ENCODE measurements around the gene TENM3. TPM values are rescaled to one million over a fixed set of nuclear protein-coding genes. Genes with fewer than 3 reads are reported as not detected.

TENM3 gene
- total RNA-seq, 1 experiment from 2014 or later, result 34.1 TPM

DNA sequence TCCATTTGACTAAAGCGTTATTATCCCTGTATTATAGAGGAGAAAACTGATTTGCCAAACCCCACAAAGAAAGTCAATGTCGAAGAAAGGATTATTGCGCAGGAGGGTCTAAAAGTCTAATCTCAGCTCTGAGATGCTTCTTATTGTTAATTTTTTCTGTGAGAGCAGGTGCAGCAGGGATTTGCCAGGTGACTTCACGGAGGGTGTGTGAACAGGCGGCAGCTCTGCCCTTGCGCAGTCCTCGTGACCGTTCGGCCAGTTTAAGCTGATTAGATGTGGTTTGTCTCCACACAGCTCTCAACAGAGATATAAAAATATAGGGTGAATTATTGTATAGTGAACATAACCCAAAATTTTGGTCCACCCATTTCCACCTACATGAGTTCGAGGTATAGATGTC is 28.5 kb downstream of the TENM3 start:
- no peaks in the 10 kb centered on the region for H3K9me3 Mint-ChIP-seq (ENCODE audit: unreplicated experiment)
- H3K27ac Mint-ChIP-seq (ENCODE audit: low read depth, unreplicated experiment), result no peak overlapping the region
- ChIA-PET POLR2A (no interaction called here), CTCF (no interaction called here)
- H3K4me1 Mint-ChIP-seq (ENCODE audit: insufficient read depth, unreplicated experiment), result no peaks in the 10 kb centered on the region
- H3K4me3 Mint-ChIP-seq (ENCODE audit: unreplicated experiment), result no peak overlapping the region
- no peak for DNase-seq (ENCODE audit: unreplicated experiment)
- H3K36me3 Mint-ChIP-seq (ENCODE audit: insufficient read depth, unreplicated experiment), result no peaks in the 10 kb centered on the region
- H3K27me3 Mint-ChIP-seq (ENCODE audit: insufficient read depth, unreplicated experiment), result no peaks in the 10 kb centered on the region
- intact Hi-C loops (cut with micrococcal nuclease), result no loop called here
- TF ChIP-seq, protein P1, sequence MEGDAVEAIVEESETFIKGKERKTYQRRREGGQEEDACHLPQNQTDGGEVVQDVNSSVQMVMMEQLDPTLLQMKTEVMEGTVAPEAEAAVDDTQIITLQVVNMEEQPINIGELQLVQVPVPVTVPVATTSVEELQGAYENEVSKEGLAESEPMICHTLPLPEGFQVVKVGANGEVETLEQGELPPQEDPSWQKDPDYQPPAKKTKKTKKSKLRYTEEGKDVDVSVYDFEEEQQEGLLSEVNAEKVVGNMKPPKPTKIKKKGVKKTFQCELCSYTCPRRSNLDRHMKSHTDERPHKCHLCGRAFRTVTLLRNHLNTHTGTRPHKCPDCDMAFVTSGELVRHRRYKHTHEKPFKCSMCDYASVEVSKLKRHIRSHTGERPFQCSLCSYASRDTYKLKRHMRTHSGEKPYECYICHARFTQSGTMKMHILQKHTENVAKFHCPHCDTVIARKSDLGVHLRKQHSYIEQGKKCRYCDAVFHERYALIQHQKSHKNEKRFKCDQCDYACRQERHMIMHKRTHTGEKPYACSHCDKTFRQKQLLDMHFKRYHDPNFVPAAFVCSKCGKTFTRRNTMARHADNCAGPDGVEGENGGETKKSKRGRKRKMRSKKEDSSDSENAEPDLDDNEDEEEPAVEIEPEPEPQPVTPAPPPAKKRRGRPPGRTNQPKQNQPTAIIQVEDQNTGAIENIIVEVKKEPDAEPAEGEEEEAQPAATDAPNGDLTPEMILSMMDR (IDR thresholded peaks at IDR 0.05; ENCODE audit: unreplicated experiment), result no peak
- no TSS peak for BruUV-seq (replicated peaks)

DNA sequence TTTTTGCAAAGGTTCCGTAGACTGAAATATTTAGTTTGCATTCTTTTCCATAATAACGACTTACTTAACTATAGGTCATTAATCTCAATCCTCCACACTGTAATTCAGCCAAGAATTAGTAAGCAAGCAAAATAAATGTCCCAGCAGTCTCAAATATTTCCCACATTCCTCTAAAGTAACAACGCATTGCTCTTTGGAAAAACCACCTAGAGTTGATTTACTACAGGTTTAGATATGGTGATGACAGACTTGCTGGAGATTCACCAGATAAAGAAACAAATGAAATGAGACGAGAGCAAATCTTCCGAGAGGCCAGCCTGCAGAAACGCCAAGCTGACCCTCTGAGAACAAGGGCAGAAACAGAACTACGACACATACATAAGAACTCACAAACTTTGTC is 28.9 kb downstream of the TENM3 start:
- no TSS peak for BruUV-seq (replicated peaks)
- no peak for DNase-seq (ENCODE audit: unreplicated experiment)
- TF ChIP-seq, protein P1 (IDR thresholded peaks at IDR 0.05; ENCODE audit: unreplicated experiment), result no peak
- Mint-ChIP-seq H3K27me3 (ENCODE audit: insufficient read depth, unreplicated experiment) (no peaks in the 10 kb centered on the region), H3K4me3 (ENCODE audit: unreplicated experiment) (no peak overlapping the region), H3K27ac (ENCODE audit: low read depth, unreplicated experiment) (no peak overlapping the region), H3K9me3 (ENCODE audit: unreplicated experiment) (no peaks in the 10 kb centered on the region), H3K4me1 (ENCODE audit: insufficient read depth, unreplicated experiment) (no peaks in the 10 kb centered on the region), H3K36me3 (ENCODE audit: insufficient read depth, unreplicated experiment) (no peaks in the 10 kb centered on the region)
- intact Hi-C loops (cut with micrococcal nuclease), result no loop called here
- ChIA-PET POLR2A (no interaction called here), CTCF (interaction anchor here (0.6 to 0.7 kb wide), 3 partner anchors 8 to 483 kb away, joined by 3 read pairs; no protein-coding TSS in a partner anchor)

DNA sequence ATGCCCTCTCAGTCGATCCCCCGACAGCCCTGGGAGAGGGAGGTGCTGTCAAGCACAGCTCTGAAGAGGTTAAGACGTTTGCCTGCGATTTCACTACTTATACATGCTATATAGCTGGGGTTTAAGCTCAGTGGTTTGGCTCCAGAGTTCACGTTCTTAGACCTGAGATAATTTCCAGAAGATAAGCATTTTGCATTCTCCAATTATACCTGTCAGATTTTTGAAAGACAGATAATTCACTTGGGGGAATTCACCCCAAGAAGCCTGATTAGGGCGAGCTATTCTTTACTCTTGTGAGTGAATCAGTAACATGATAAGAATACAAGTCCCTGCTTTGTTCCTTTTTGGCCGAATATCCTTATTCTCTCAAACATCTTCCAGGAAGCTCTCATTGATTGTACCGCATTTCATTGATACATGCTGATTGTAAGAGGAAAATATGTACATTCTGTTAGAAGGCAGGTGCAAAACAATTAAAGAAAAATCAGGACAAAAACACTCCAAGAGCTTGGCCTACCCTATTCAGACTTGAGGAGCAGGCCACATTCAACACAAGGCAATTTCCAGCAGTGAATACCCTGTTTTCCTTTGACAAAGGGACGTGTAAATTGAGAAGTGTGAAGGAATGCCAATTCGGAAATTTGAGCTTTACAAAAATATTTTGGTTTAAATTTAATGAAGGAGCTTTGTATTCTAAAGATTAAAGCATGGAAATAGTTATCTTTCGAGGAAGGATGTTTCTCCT is 30.2 kb downstream of the TENM3 start:
- H3K27ac Mint-ChIP-seq (ENCODE audit: low read depth, unreplicated experiment), result no peak overlapping the region
- TF ChIP-seq, protein P1 (IDR thresholded peaks at IDR 0.05; ENCODE audit: unreplicated experiment), result no peak
- CTCF ChIA-PET, result interaction anchor here (0.9 kb wide), 1 partner anchor 27 kb away, joined by 3 read pairs; no protein-coding TSS in a partner anchor
- no peaks in the 10 kb centered on the region for H3K27me3 Mint-ChIP-seq (ENCODE audit: insufficient read depth, unreplicated experiment)
- no peak overlapping the region for H3K4me3 Mint-ChIP-seq (ENCODE audit: unreplicated experiment)
- DNase-seq (ENCODE audit: unreplicated experiment), result no peak
- no TSS peak for BruUV-seq (replicated peaks)
- no peaks in the 10 kb centered on the region for H3K9me3 Mint-ChIP-seq (ENCODE audit: unreplicated experiment)
- H3K36me3 Mint-ChIP-seq (ENCODE audit: insufficient read depth, unreplicated experiment), result no peaks in the 10 kb centered on the region
- no peaks in the 10 kb centered on the region for H3K4me1 Mint-ChIP-seq (ENCODE audit: insufficient read depth, unreplicated experiment)
- intact Hi-C loops (cut with micrococcal nuclease), result no loop called here
- POLR2A ChIA-PET, result no interaction called here

DNA sequence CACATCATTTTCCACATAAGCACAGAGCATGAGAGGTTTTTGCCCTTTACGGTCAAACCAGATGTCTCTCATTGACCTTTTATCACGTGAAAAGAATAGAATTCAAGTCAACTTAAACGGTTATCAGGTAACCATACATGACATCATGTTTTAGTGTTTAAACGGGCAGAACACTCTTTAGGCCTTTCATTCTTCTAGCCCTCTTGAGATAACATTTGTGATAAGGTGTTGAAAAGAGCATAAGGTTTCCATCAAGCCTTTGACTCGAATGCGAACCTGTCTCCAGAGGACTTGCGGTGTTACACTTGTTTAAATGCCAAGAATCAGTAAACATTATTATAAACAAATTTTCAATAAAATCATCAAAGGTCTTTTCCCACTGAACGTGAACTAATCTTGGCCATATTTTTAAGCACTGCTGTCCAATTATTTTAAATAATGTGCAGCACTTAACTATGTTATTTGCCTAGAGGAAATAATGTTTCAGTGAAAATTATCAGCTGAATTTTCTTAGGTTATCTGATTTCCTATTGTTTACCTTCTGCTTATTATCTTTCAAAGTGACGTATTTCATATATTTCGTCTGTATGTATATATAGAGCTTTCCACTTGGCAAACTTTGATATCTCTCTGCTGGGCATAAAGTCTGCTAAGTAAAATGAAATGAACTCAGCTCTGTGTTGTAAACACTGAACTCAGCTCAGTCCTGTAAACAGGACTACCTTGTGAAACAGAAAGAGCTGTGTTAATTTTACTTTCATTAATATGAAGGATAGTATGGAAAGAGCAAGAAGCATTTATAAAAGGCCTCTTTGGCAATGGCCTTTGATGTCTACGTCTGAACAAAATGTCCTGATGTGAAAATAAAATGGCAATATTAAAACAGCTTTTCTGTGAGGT is 33.3 kb downstream of the TENM3 start:
- no peak overlapping the region for H3K27ac Mint-ChIP-seq (ENCODE audit: low read depth, unreplicated experiment)
- TF ChIP-seq, protein P1 (IDR thresholded peaks at IDR 0.05; ENCODE audit: unreplicated experiment), result no peak
- BruUV-seq (replicated peaks), result no TSS peak
- no peaks in the 10 kb centered on the region for H3K9me3 Mint-ChIP-seq (ENCODE audit: unreplicated experiment)
- ChIA-PET CTCF (interaction anchor here (0.9 kb wide), 1 partner anchor 11 kb away, joined by 5 read pairs; no protein-coding TSS in a partner anchor), POLR2A (interaction anchor here (0.6 to 1.1 kb wide), 2 partner anchors 31 to 531 kb away, joined by 3 to 5 read pairs; no protein-coding TSS in a partner anchor)
- H3K4me1 Mint-ChIP-seq (ENCODE audit: insufficient read depth, unreplicated experiment), result no peaks in the 10 kb centered on the region
- H3K27me3 Mint-ChIP-seq (ENCODE audit: insufficient read depth, unreplicated experiment), result no peaks in the 10 kb centered on the region
- H3K4me3 Mint-ChIP-seq (ENCODE audit: unreplicated experiment), result no peak overlapping the region
- H3K36me3 Mint-ChIP-seq (ENCODE audit: insufficient read depth, unreplicated experiment), result no peaks in the 10 kb centered on the region
- intact Hi-C loops (cut with micrococcal nuclease), result no loop called here
- no peak for DNase-seq (ENCODE audit: unreplicated experiment)
